Fibroblast of skin of left quadriceps (primary cell): ENCODE results near the gene CDH6.
"Not testable (repeated sequence)": the region's sequence is repeated elsewhere in the genome, so short reads cannot be mapped to it uniquely, and the experiment has no call there.

Experiments used
- DNase-seq, 2 experiments: peaks; one replicate each; pipeline ENCODE4 v3.0.0-alpha.2; 2013; ENCODE audit warnings: low read depth in 2 of 2

Gene CDH6

GRCh38 chr5:31328040-31328733, 134.7 kb downstream of the CDH6 start:
- DNase-seq: no peak

- no peak for DNase-seq
These were observed 136.2 kb downstream of the CDH6 start for GRCh38 chr5:31329715-31330114.

GRCh38 chr5:31332160-31332559, 138.7 kb downstream of the CDH6 start:
- no peak for DNase-seq

- no peak for DNase-seq
These were observed 140.0 kb downstream of the CDH6 start for GRCh38 chr5:31333475-31333874.

GRCh38 chr5:31334061-31334860, 140.8 kb downstream of the CDH6 start:
- DNase-seq: peak; percentile 12 to 17

GRCh38 chr5:31335456-31335855, 142.0 kb downstream of the CDH6 start:
- DNase-seq: no peak

GRCh38 chr5:31343946-31344345, 150.5 kb downstream of the CDH6 start:
- no peak for DNase-seq

GRCh38 chr5:31346896-31347551, 153.5 kb downstream of the CDH6 start:
- no peak for DNase-seq

- DNase-seq: no peak
These were observed 154.0 kb downstream of the CDH6 start for GRCh38 chr5:31347552-31347905.

- no peak for DNase-seq
These were observed 156.9 kb downstream of the CDH6 start for GRCh38 chr5:31350395-31350794.

- DNase-seq: no peak
These were observed 161.9 kb downstream of the CDH6 start for GRCh38 chr5:31355337-31355736.

GRCh38 chr5:31357038-31357437, 163.6 kb downstream of the CDH6 start:
- DNase-seq: no peak

GRCh38 chr5:31359839-31360238, 166.4 kb downstream of the CDH6 start:
- DNase-seq: no peak

GRCh38 chr5:31361234-31361633, 167.7 kb downstream of the CDH6 start:
- peak; percentile 41 to 51 for DNase-seq

- DNase-seq: not testable (repeated sequence)
These were observed 168.4 kb downstream of the CDH6 start for GRCh38 chr5:31361704-31362528.

GRCh38 chr5:31362529-31362900, 169.0 kb downstream of the CDH6 start:
- peak; percentile 66 to 67 for DNase-seq

GRCh38 chr5:31362931-31363568, 169.6 kb downstream of the CDH6 start:
- no peak for DNase-seq

GRCh38 chr5:31364881-31365636, 171.6 kb downstream of the CDH6 start:
- DNase-seq: peak; percentile 80 to 83

GRCh38 chr5:31365776-31366175, 172.3 kb downstream of the CDH6 start:
- DNase-seq: no peak

- DNase-seq: peak in 1 of 2 experiments; percentile 34
These were observed 173.5 kb downstream of the CDH6 start for GRCh38 chr5:31366941-31367340.

GRCh38 chr5:31372124-31372523, 178.6 kb downstream of the CDH6 start:
- DNase-seq: no peak
